ENCODE results near the gene ZNF213.

ZNF213 gene

GRCh38 chr16:3101018-3101840, 33.6 kb upstream of the ZNF213 start:
- no peak for DNase-seq (ENCODE audit: low read depth, low spot score)
- H3K27ac ChIP-seq = no peak overlapping the region

GRCh38 chr16:3101841-3102470, 32.9 kb upstream of the ZNF213 start:
- H3K27ac ChIP-seq = no peak overlapping the region
- no peak for DNase-seq (ENCODE audit: low read depth, low spot score)

GRCh38 chr16:3106205-3106928, 28.5 kb upstream of the ZNF213 start:
- peak overlapping the region; percentile 32 for H3K27ac ChIP-seq
- peak; percentile 61 for DNase-seq (ENCODE audit: low read depth, low spot score)

- H3K27ac ChIP-seq = peak within 1 kb of the TSS; percentile 12
- DNase-seq (ENCODE audit: low read depth, low spot score) = peak; percentile 16
Observed at GRCh38 chr16:3112058-3112880, 22.6 kb upstream of the ZNF213 start, which contains the start of gene ZNF205. TSS of gene ZNF205 (plus strand) at chr16:3112586. CDS start at chr16:3113431, 845 bp downstream.

GRCh38 chr16:3112881-3113574, 21.8 kb upstream of the ZNF213 start:
- no peak for DNase-seq (ENCODE audit: low read depth, low spot score)
- peak overlapping the region; percentile 12 for H3K27ac ChIP-seq

GRCh38 chr16:3113765-3114479, 20.9 kb upstream of the ZNF213 start:
- no peak for DNase-seq (ENCODE audit: low read depth, low spot score)
- no peak overlapping the region for H3K27ac ChIP-seq

GRCh38 chr16:3115003-3115402, 19.8 kb upstream of the ZNF213 start:
- H3K27ac ChIP-seq = no peak overlapping the region
- no peak for DNase-seq (ENCODE audit: low read depth, low spot score)

GRCh38 chr16:3115561-3115960, 19.3 kb upstream of the ZNF213 start:
- no peak for DNase-seq (ENCODE audit: low read depth, low spot score)
- no peak overlapping the region for H3K27ac ChIP-seq

- H3K27ac ChIP-seq = no peak overlapping the region
- DNase-seq (ENCODE audit: low read depth, low spot score) = no peak
Observed at GRCh38 chr16:3118204-3118790, 16.5 kb upstream of the ZNF213 start.

- no peak overlapping the region for H3K27ac ChIP-seq
- DNase-seq (ENCODE audit: low read depth, low spot score) = no peak
Observed at GRCh38 chr16:3118846-3119245, 16.0 kb upstream of the ZNF213 start.

- DNase-seq (ENCODE audit: low read depth, low spot score) = no peak
- no peak overlapping the region for H3K27ac ChIP-seq
Observed at GRCh38 chr16:3119286-3119685, 15.5 kb upstream of the ZNF213 start.

GRCh38 chr16:3119701-3120408, 15.0 kb upstream of the ZNF213 start:
- H3K27ac ChIP-seq = no peak overlapping the region
- DNase-seq (ENCODE audit: low read depth, low spot score) = no peak

GRCh38 chr16:3120435-3120834, 14.4 kb upstream of the ZNF213 start:
- DNase-seq (ENCODE audit: low read depth, low spot score) = no peak
- no peak overlapping the region for H3K27ac ChIP-seq

GRCh38 chr16:3121851-3122467, 12.9 kb upstream of the ZNF213 start:
- no peak overlapping the region for H3K27ac ChIP-seq
- DNase-seq (ENCODE audit: low read depth, low spot score) = no peak

- no peak for DNase-seq (ENCODE audit: low read depth, low spot score)
- H3K27ac ChIP-seq = no peak overlapping the region
Observed at GRCh38 chr16:3122926-3123570, 11.8 kb upstream of the ZNF213 start.

- DNase-seq (ENCODE audit: low read depth, low spot score) = peak; percentile 57
- H3K27ac ChIP-seq = peak overlapping the region; percentile 73
Observed at GRCh38 chr16:3123986-3124886, 10.6 kb upstream of the ZNF213 start.

All from epithelial cell of prostate (primary cell).